Esophagus muscularis mucosa (tissue), 4 donors: Measurements from ENCODE around the gene GNA12.

Experiments used
- EP300 ChIP-seq: sonication (generic); formaldehyde crosslinking; IDR thresholded peaks from one replicate; pipeline ENCODE4 v1.6.1; 2017; ENCODE audit warnings: antibody characterized with exemption
- POLR2A ChIP-seq: fragments of 450-650 bp; IDR thresholded peaks from one replicate; pipeline ENCODE4 v1.6.1; 2017; ENCODE audit warnings: antibody characterized with exemption, moderate library complexity, mild to moderate bottlenecking, low read depth
- TF ChIP-seq, protein P1 (sequence below), 3 experiments: fragments of 200-600 bp in 2 of 3; fragments of 450-650 bp in 1 of 3; sonication (generic) in 2 of 3; IDR thresholded peaks; one replicate each; pipeline ENCODE4 v1.5.1; 2017 to 2019; ENCODE audit warnings: antibody characterized with exemption in 3 of 3, mild to moderate bottlenecking in 2 of 3, moderate library complexity in 1 of 3

DNA sequence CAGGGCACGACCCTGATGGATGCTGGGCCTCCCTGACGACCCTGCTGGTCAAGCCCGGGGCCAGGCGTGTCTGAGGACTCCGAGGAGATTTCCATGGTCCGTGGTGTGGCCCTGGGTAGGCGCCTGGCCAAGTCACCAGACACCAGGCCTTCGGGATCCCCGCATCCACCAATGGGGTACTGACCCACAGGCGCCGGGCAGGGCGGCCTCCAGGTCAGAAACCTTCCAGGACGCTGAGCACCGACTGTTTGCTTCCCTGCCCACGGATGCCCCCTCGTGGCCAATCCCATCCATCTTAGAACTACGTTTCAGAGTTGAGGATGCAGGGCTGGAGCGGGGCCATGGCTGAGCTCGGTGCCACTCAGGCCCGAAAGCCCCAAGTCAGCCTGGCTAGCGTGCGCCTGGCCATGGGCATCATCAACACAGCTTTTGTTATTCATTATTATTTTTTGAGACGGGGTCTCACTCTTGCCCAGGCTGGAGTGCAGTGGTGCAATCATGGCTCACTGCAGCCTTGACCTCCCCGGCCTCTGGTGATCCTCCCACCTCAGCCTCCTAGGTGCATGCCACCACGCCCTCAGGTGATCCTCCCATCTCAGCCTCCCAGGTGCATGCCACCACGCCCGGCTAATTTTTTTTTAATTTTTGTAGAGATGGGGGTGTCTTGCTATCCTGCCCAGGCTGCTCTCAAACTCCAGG is 163.2 kb downstream of the GNA12 start:
- TF ChIP-seq, protein P1, sequence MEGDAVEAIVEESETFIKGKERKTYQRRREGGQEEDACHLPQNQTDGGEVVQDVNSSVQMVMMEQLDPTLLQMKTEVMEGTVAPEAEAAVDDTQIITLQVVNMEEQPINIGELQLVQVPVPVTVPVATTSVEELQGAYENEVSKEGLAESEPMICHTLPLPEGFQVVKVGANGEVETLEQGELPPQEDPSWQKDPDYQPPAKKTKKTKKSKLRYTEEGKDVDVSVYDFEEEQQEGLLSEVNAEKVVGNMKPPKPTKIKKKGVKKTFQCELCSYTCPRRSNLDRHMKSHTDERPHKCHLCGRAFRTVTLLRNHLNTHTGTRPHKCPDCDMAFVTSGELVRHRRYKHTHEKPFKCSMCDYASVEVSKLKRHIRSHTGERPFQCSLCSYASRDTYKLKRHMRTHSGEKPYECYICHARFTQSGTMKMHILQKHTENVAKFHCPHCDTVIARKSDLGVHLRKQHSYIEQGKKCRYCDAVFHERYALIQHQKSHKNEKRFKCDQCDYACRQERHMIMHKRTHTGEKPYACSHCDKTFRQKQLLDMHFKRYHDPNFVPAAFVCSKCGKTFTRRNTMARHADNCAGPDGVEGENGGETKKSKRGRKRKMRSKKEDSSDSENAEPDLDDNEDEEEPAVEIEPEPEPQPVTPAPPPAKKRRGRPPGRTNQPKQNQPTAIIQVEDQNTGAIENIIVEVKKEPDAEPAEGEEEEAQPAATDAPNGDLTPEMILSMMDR (IDR thresholded peaks at IDR 0.05): peak; percentile 59 to 69 (median 60)
- TF ChIP-seq POLR2A: no peak
- no peak for TF ChIP-seq EP300
